ENCODE data around the gene DCBLD1.
"Not testable (repeated sequence)": the region's sequence is repeated elsewhere in the genome, so short reads cannot be mapped to it uniquely, and the experiment has no call there.

Gene DCBLD1

DNA sequence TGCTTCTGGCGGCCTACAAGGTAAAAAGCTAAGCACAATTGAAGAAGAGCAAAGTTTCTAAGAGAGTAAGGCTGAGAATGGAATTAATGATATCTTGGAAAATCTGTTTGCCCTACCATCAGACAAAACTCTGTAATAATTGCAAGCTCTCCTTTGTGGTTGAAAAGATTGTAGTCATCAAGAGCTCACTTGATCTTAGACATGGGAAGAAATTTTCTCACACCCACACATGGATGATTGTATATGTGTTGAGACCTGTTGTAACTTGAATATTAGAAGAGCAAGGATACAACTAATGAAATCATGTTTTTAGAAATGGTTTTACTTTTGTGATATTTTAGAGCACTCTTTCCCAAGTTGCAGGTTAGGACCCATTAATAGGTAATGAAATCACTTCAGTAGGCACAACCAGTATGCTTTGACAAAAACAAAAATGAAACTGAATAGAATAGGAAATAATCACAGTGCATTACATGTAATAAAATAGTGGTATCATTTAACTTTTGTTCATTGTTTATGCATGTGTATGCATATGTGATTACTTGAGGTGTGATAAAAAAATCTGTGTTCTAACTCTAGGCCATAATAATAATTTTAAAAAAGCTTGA is 14.0 kb downstream of the DCBLD1 start:
- in situ Hi-C loops (cut with HindIII; ENCODE audit: low sequenced_read_pairs): loop anchor here (10.0 kb wide), 1 partner anchor 1112 kb away; no protein-coding TSS in a partner anchor

DNA sequence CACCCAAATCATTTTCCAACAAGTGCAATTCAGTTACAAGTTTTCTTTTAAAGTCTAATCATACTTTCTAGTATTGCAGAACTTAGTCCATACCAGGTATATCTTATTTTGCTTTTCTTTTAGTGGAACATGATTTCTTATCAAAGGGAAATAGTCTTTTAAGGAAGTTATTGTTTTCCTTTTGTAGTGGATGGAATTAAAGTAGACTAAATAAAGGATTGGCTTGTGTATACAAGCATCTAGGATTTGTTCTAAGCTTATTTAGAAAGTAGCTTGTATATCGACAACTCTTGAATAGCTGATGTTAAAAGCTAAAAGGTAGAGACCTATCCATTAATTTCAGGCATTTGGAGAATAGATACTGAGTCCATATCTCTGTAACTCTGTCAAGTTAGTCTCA is 14.8 kb downstream of the DCBLD1 start:
- in situ Hi-C loops (cut with HindIII; ENCODE audit: low sequenced_read_pairs): loop anchor here (10.0 kb wide), 1 partner anchor 1112 kb away; no protein-coding TSS in a partner anchor

- in situ Hi-C loops (cut with HindIII; ENCODE audit: low sequenced_read_pairs): loop anchor here (10.0 kb wide), 1 partner anchor 1113 kb away; no protein-coding TSS in a partner anchor
These were observed 15.7 kb downstream of the DCBLD1 start for GRCh38 chr6:117498159-117498558.

GRCh38 chr6:117501722-117502121 is 19.2 kb downstream of the DCBLD1 start:
- in situ Hi-C loops (cut with HindIII; ENCODE audit: low sequenced_read_pairs): no loop called here

GRCh38 chr6:117502580-117502979 is 20.1 kb downstream of the DCBLD1 start:
- in situ Hi-C loops (cut with HindIII; ENCODE audit: low sequenced_read_pairs): no loop called here

DNA sequence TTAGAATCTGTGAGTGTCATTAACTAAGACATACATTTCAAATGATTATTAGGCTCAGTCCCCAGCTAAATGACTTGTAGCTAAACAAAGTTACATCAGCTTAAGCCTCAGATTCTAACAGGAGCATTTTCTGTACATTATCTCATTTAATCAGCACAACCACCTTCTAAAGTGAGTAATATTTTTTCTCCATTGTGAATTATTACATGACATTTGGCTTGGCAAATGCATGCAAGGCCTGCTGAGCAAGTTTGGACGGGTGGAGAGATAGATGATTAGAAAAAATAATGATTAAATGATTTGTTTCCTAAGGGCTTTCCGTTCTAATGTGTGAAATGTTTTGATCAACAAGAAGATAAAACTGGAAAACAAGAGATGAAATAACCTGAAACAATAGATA is 20.7 kb downstream of the DCBLD1 start:
- in situ Hi-C loops (cut with HindIII; ENCODE audit: low sequenced_read_pairs): no loop called here

- in situ Hi-C loops (cut with HindIII; ENCODE audit: low sequenced_read_pairs): no loop called here
These were observed 22.1 kb downstream of the DCBLD1 start for GRCh38 chr6:117504478-117505144.

- in situ Hi-C loops (cut with HindIII; ENCODE audit: low sequenced_read_pairs): no loop called here
These were observed 22.8 kb downstream of the DCBLD1 start for GRCh38 chr6:117505311-117505710.

- in situ Hi-C loops (cut with HindIII; ENCODE audit: low sequenced_read_pairs): no loop called here
These were observed 23.8 kb downstream of the DCBLD1 start for GRCh38 chr6:117506180-117506835.

GRCh38 chr6:117506907-117507306 is 24.4 kb downstream of the DCBLD1 start:
- in situ Hi-C loops (cut with HindIII; ENCODE audit: low sequenced_read_pairs): no loop called here

- in situ Hi-C loops (cut with HindIII; ENCODE audit: low sequenced_read_pairs): no loop called here
These were observed 26.0 kb downstream of the DCBLD1 start for GRCh38 chr6:117508450-117508971.

DNA sequence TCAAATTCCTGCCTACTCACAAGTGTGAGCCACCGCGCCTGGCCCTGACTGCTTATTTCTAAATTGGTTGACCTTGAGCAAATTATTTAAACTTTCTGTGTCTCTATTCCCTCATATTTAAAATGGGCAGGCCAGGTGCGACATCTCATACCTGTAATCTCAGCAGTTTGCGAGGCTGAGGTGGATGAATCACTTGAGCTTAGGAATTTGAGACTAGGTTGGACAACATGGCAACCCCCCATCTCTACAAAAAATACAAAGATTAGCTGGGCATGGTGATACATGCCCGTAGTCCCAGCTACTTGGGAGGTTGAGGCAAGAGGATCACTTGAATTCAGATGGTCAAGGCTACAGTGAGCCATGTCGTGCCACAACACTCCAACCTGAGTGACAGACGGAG is 26.5 kb downstream of the DCBLD1 start:
- in situ Hi-C loops (cut with HindIII; ENCODE audit: low sequenced_read_pairs): no loop called here

GRCh38 chr6:117512056-117512828 is 29.8 kb downstream of the DCBLD1 start:
- in situ Hi-C loops (cut with HindIII; ENCODE audit: low sequenced_read_pairs): loop anchor here (5.0 kb wide), 1 partner anchor 35 kb away; no protein-coding TSS in a partner anchor

GRCh38 chr6:117512987-117513573 is 30.6 kb downstream of the DCBLD1 start:
- in situ Hi-C loops (cut with HindIII; ENCODE audit: low sequenced_read_pairs): loop anchor here (5.0 kb wide), 1 partner anchor 34 kb away; no protein-coding TSS in a partner anchor

DNA sequence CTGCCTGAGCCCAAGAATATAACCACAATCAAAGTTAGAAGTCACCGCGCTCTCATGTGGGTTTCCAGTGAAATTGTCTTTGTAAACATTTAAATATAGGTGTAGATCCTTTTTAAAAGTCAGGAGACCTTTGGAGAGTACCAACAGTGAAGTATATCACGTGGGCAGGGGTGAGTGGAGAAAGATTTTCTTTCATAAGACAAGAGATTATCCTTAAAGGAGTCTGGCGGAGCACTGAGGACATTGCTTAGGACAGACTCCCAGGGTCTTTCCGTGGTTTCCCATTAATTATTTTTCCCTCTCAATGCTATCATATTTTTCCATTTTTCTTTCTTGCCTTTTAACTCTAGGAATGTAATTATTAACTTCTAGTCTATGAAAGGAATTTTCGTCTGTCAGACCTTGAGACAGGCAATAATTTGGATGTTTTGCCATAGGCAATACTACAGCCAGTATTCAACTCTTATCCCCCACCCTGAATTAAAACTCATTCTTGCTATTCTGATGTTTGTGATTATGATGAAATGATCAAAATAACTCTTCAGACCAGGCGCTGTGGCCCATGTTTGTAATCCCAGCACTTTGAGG is 31.4 kb downstream of the DCBLD1 start:
- in situ Hi-C loops (cut with HindIII; ENCODE audit: low sequenced_read_pairs): loop anchor here (5.0 kb wide), 1 partner anchor 33 kb away; no protein-coding TSS in a partner anchor

- in situ Hi-C loops (cut with HindIII; ENCODE audit: low sequenced_read_pairs): loop anchor here (5.0 kb wide), 1 partner anchor 33 kb away; no protein-coding TSS in a partner anchor
These were observed 32.2 kb downstream of the DCBLD1 start for GRCh38 chr6:117514655-117515054.

GRCh38 chr6:117515326-117515725 is 32.9 kb downstream of the DCBLD1 start:
- in situ Hi-C loops (cut with HindIII; ENCODE audit: low sequenced_read_pairs): no loop called here

DNA sequence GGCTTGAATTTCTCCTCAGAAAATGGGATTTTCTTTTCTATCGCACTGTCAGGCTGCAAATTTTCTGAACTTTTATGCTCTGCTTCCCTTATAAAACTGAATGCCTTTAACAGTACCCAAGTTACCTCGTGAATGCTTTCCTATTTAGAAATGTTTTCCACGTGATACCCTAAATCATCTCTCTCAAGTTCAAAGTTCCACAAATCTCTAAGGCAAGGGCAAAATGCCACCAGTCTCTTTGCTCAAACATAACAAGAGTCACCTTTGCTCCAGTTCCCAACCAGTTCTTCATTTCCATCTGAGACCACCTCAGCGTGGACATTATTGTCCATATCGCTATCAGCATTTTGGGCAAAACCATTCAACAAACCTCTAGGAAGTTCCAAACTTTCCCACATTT is 35.5 kb downstream of the DCBLD1 start:
- in situ Hi-C loops (cut with HindIII; ENCODE audit: low sequenced_read_pairs): not testable (repeated sequence)

DNA sequence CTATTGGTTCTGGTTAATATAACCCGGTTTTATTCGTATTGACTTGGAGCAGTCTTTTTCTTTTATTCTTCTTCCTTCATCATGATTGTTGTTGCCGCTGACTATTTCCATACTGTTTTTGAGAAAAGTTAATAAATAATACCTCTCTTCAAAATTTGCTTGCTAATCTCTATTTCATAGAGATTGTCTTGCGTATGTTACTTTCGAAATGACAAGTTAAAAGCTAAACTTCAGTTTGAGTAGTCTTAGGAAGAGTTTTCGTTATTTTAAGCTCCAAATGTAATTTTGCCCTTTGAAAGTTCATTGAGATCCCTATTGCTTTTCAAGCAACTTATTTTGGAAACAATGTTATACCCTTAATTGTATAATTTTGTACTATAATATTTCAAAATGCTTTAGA is 36.4 kb downstream of the DCBLD1 start:
- in situ Hi-C loops (cut with HindIII; ENCODE audit: low sequenced_read_pairs): no loop called here

Measured in endothelial cell of hepatic sinusoid (primary cell).